AG04450 (cell line): Measurements from ENCODE around the gene SPATA32. TPM values are rescaled to one million over a fixed set of nuclear protein-coding genes. Genes with fewer than 3 reads are reported as not detected.

Source experiments
- CTCF ChIA-PET: fragments of 300-600, 350-600 bp; formaldehyde crosslinking; extraction: SDS; loops from one replicate; lab custom pipeline; 2022; ENCODE audit warnings: antibody characterized with exemption, inconsistent platforms; lab: Charles Lee
- POLR2A ChIA-PET: fragments of 350-600 bp; formaldehyde crosslinking; extraction: SDS; loops from one replicate; lab custom pipeline; 2021; ENCODE audit warnings: antibody characterized with exemption, inconsistent platforms; lab: Yijun Ruan, JAX
- DNase-seq: peaks from one replicate; pipeline ENCODE4 v3.0.0-alpha.2; 2011; ENCODE audit warnings: low read depth, low spot score
- H3K27ac ChIP-seq: one replicate; pipeline ENCODE4 v1.5.1; 2012; ENCODE audit warnings: low read depth, low read length, control low read depth
- H3K27me3 ChIP-seq: one replicate; pipeline ENCODE4 v1.6.0; 2012; ENCODE audit warnings: low read length; ENCODE audit not compliant: control insufficient read depth, insufficient read depth
- H3K4me3 ChIP-seq: 2 replicates; pipeline ENCODE4 v1.5.1; 2011; ENCODE audit warnings: mild to moderate bottlenecking, low read depth, low read length, control low read depth
- H3K9me3 ChIP-seq: 2 replicates; pipeline ENCODE4 v1.5.1; 2012; ENCODE audit warnings: low read length; ENCODE audit not compliant: control insufficient read depth, insufficient read depth
- CTCF ChIP-seq: IDR thresholded peaks from 2 replicates; pipeline ENCODE4 v1.5.1; 2011; ENCODE audit warnings: low read depth, low read length, control low read depth, inconsistent platforms
- polyA plus RNA-seq: library from polyadenylated mRNA; depleted of rRNA; stranded (reverse); fragments of >200 nt; gene quantifications from 2 replicates; pipeline ENCODE4 v1.2.3, GENCODE V29; 2011

The SPATA32 gene
- polyA plus RNA-seq, 1 experiment: not detected

GRCh38 chr17:45308840-45309239 lies 46.9 kb upstream of the SPATA32 start:
- ChIA-PET POLR2A (interaction anchor here (2.2 to 4.2 kb wide), 2 partner anchors 15 to 63 kb away, joined by 6 to 14 read pairs; no protein-coding TSS in a partner anchor), CTCF (interaction anchor here (0.6 to 1.4 kb wide), 4 partner anchors 15 to 174 kb away, joined by 3 to 4 read pairs (median 4); partner anchors contain the start of gene ACBD4)
- TF ChIP-seq CTCF: no peak
- no peak overlapping the region for H3K4me3 ChIP-seq
- DNase-seq: no peak
- H3K9me3 ChIP-seq: no peaks in the 10 kb centered on the region
- no peaks in the 10 kb centered on the region for H3K27me3 ChIP-seq
- H3K27ac ChIP-seq: no peak overlapping the region

- no peaks in the 10 kb centered on the region for H3K27me3 ChIP-seq
- no peaks in the 10 kb centered on the region for H3K9me3 ChIP-seq
- no peak for TF ChIP-seq CTCF
- peak overlapping the region; percentile 89 for H3K27ac ChIP-seq
- ChIA-PET CTCF (interaction anchor here (1.1 kb wide), 1 partner anchor 173 kb away, joined by 4 read pairs; the partner anchor contains the start of gene ACBD4), POLR2A (interaction anchor here (0.7 to 4.2 kb wide), 3 partner anchors 8 to 25 kb away, joined by 4 to 14 read pairs (median 6); partner anchors contain the start of gene MAP3K14)
- H3K4me3 ChIP-seq: no peak overlapping the region
- no peak for DNase-seq
Observed at GRCh38 chr17:45308016-45308365, 46.1 kb upstream of the SPATA32 start.

GRCh38 chr17:45307290-45308015 lies 45.6 kb upstream of the SPATA32 start:
- ChIA-PET CTCF (no interaction called here), POLR2A (interaction anchor here (0.6 to 4.2 kb wide), 5 partner anchors 9 to 61 kb away, joined by 3 to 14 read pairs (median 4); partner anchors contain the start of gene MAP3K14)
- Histone ChIP-seq H3K4me3 (no peak overlapping the region), H3K27ac (peak overlapping the region; percentile 89), H3K27me3 (no peaks in the 10 kb centered on the region), H3K9me3 (no peaks in the 10 kb centered on the region)
- peak; percentile 53 for DNase-seq
- TF ChIP-seq CTCF: no peak

- ChIA-PET CTCF (interaction anchor here (0.6 to 2.0 kb wide), 6 partner anchors 10 to 78 kb away, joined by 3 to 8 read pairs (median 4); partner anchors contain the start of gene MAP3K14), POLR2A (interaction anchor here (0.6 to 4.2 kb wide), 5 partner anchors 10 to 62 kb away, joined by 3 to 14 read pairs (median 6); partner anchors contain the start of gene MAP3K14)
- H3K9me3 ChIP-seq: no peaks in the 10 kb centered on the region
- TF ChIP-seq CTCF: 0 out of 2 replicates have a peak, but pooled peaks have one; percentile 21
- H3K4me3 ChIP-seq: no peak overlapping the region
- no peaks in the 10 kb centered on the region for H3K27me3 ChIP-seq
- no peak overlapping the region for H3K27ac ChIP-seq
- DNase-seq: no peak
Observed at GRCh38 chr17:45306623-45307022, 44.7 kb upstream of the SPATA32 start.
